Ishikawa (cell line): ENCODE measurements around the gene SLC23A2.

ENCODE experiments used
- CEBPB ChIP-seq: IDR thresholded peaks from 2 replicates; pipeline ENCODE4 v1.6.1; 2012
- CREB1 ChIP-seq: IDR thresholded peaks from 2 replicates; pipeline ENCODE4 v1.6.1; 2012; ENCODE audit warnings: low read depth
- EGR1 ChIP-seq: IDR thresholded peaks from 2 replicates; pipeline ENCODE4 v1.6.1; 2012
- EP300 ChIP-seq: IDR thresholded peaks from 2 replicates; pipeline ENCODE4 v1.6.1; 2012; ENCODE audit warnings: borderline replicate concordance
- FOXM1 ChIP-seq: IDR thresholded peaks from 2 replicates; pipeline ENCODE4 v1.6.1; 2012; ENCODE audit warnings: low read depth, borderline replicate concordance
- REST ChIP-seq: IDR thresholded peaks from 2 replicates; pipeline ENCODE4 v1.6.1; 2012; ENCODE audit warnings: low read depth, mild to moderate bottlenecking
- TAF1 ChIP-seq: IDR thresholded peaks from 2 replicates; pipeline ENCODE4 v1.6.1; 2012; ENCODE audit warnings: low read depth, mild to moderate bottlenecking
- TEAD4 ChIP-seq: IDR thresholded peaks from 2 replicates; pipeline ENCODE4 v1.6.1; 2012
- USF1 ChIP-seq: IDR thresholded peaks from 2 replicates; pipeline ENCODE4 v1.6.1; 2012
- YY1 ChIP-seq: IDR thresholded peaks from 2 replicates; pipeline ENCODE4 v1.6.1; 2012; ENCODE audit warnings: low read depth

- no peak for TF ChIP-seq CEBPB
- TF ChIP-seq FOXM1 = no peak
- no peak for TF ChIP-seq CREB1
- no peak for TF ChIP-seq YY1
- no peak for TF ChIP-seq REST
- no peak for TF ChIP-seq EP300
- no peak for TF ChIP-seq TEAD4
- TF ChIP-seq EGR1 = no peak
- TF ChIP-seq TAF1 = no peak
- TF ChIP-seq USF1 = no peak
Measured at GRCh38 chr20:4880051-4880450, 121.3 kb downstream of the SLC23A2 start.
